Testis (tissue), 2 donors: ENCODE data around the gene WRNIP1.

Experiments
- CTCF ChIP-seq, 3 experiments: fragments of 450-650 bp in 2 of 3; fragments of 200-600 bp in 1 of 3; sonication (generic) in 1 of 3; IDR thresholded peaks; one replicate each; pipeline ENCODE4 v1.5.1; 2016 to 2019; ENCODE audit warnings: antibody characterized with exemption in 3 of 3, mild to moderate bottlenecking in 2 of 3, moderate library complexity in 1 of 3
- POLR2A ChIP-seq: fragments of 450-650 bp; IDR thresholded peaks from one replicate; pipeline ENCODE4 v1.6.1; 2017; ENCODE audit warnings: antibody characterized with exemption, mild to moderate bottlenecking, moderate library complexity

- TF ChIP-seq POLR2A, result no peak
- TF ChIP-seq CTCF (IDR thresholded peaks at IDR 0.05), result no peak
These were observed 7.6 kb downstream of the WRNIP1 start for GRCh38 chr6:2772840-2773239.
